ENCODE results near the gene MMUT. TPM values are rescaled to one million over a fixed set of nuclear protein-coding genes. Genes with fewer than 3 reads are reported as not detected.
A peak's percentile ranks its signal among the peaks of the same experiment; 100 is the strongest.

Gene MMUT
- total RNA-seq, 2 experiments from 2014 or later = 11.1 to 11.9 TPM

DNA sequence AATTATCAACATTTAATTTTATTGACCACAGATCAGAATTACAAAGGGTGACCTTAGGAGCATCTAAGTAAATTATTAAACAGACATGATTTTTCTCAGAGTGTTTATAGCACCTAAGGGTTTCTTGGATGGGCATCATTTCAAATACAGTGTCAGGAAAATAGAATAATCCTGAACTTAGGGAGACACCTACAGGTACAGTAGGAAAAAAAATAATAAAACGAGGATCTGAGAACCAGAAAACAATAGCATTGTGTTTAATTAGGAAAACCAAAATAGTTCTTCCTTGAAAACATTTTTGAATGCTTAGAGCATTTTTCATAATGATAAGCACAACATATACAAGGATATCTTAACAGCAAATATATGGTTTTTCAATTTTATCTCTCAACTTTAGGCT lies 39.2 kb downstream of the MMUT start:
- no peaks in the 10 kb centered on the region for H3K36me3 Mint-ChIP-seq (ENCODE audit: low read depth)
- no peak for DNase-seq
- ATAC-seq = no peak
- TF ChIP-seq CTCF (IDR thresholded peaks at IDR 0.05) = no peak
- no peaks in the 10 kb centered on the region for H3K9me3 Mint-ChIP-seq
- no peak overlapping the region for H3K27ac Mint-ChIP-seq
- CTCF ChIA-PET = no interaction called here
- H3K27me3 Mint-ChIP-seq = no peaks in the 10 kb centered on the region
- H3K4me3 Mint-ChIP-seq = no peak overlapping the region
- no peaks in the 10 kb centered on the region for H3K4me1 Mint-ChIP-seq (ENCODE audit: low read depth)
- POLR2A ChIA-PET = no interaction called here
- intact Hi-C loops (cut with micrococcal nuclease) = no loop called here

DNA sequence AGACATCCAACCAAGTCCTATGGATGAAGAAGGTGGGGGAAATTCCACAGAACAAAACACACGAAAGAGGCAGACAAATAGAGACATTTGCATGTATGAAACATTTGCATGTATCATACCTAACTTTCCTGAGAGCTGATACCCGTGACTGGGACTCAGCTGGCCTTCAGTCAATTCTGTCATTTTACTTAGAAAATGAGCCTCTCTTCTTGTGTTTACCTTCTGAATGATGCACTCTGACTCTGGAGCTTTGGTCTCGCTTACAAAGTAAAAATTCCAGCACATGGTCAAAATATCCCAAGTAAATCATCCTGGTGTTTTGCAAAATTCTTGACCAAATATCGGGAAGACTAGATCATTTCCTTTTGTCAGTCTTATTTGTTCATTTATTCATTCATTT lies 46.9 kb downstream of the MMUT start:
- Mint-ChIP-seq H3K4me3 (no peak overlapping the region), H3K27me3 (peaks cover 2% of the 10 kb centered on the region), H3K4me1 (ENCODE audit: low read depth) (no peaks in the 10 kb centered on the region), H3K27ac (no peak overlapping the region), H3K36me3 (ENCODE audit: low read depth) (no peaks in the 10 kb centered on the region), H3K9me3 (no peaks in the 10 kb centered on the region)
- ChIA-PET POLR2A (no interaction called here), CTCF (no interaction called here)
- DNase-seq (no peak), ATAC-seq (no peak)
- no peak for TF ChIP-seq CTCF (IDR thresholded peaks at IDR 0.05)
- intact Hi-C loops (cut with micrococcal nuclease) = no loop called here

- H3K4me3 Mint-ChIP-seq = no peak overlapping the region
- no peaks in the 10 kb centered on the region for H3K9me3 Mint-ChIP-seq
- ChIA-PET POLR2A (no interaction called here), CTCF (no interaction called here)
- H3K36me3 Mint-ChIP-seq (ENCODE audit: low read depth) = no peaks in the 10 kb centered on the region
- peaks cover 3% of the 10 kb centered on the region for H3K27me3 Mint-ChIP-seq
- H3K27ac Mint-ChIP-seq = no peak overlapping the region
- intact Hi-C loops (cut with micrococcal nuclease) = no loop called here
- no peaks in the 10 kb centered on the region for H3K4me1 Mint-ChIP-seq (ENCODE audit: low read depth)
- no peak for ATAC-seq
- no peak for DNase-seq
- TF ChIP-seq CTCF (IDR thresholded peaks at IDR 0.05) = no peak
These were observed 47.7 kb downstream of the MMUT start for GRCh38 chr6:49415358-49415757.

GRCh38 chr6:49410564-49410963 lies 52.5 kb downstream of the MMUT start:
- ChIA-PET CTCF (interaction anchor here (0.7 to 2.5 kb wide), 20 partner anchors 9 to 1622 kb away, joined by 3 to 21 read pairs (median 3); no protein-coding TSS in a partner anchor), POLR2A (no interaction called here)
- Mint-ChIP-seq H3K27ac (no peak overlapping the region), H3K4me1 (ENCODE audit: low read depth) (no peaks in the 10 kb centered on the region), H3K36me3 (ENCODE audit: low read depth) (no peaks in the 10 kb centered on the region), H3K4me3 (no peak overlapping the region), H3K27me3 (peaks cover 3% of the 10 kb centered on the region), H3K9me3 (no peaks in the 10 kb centered on the region)
- no peak for TF ChIP-seq CTCF (IDR thresholded peaks at IDR 0.05)
- intact Hi-C loops (cut with micrococcal nuclease) = no loop called here
- DNase-seq = no peak
- ATAC-seq = no peak

DNA sequence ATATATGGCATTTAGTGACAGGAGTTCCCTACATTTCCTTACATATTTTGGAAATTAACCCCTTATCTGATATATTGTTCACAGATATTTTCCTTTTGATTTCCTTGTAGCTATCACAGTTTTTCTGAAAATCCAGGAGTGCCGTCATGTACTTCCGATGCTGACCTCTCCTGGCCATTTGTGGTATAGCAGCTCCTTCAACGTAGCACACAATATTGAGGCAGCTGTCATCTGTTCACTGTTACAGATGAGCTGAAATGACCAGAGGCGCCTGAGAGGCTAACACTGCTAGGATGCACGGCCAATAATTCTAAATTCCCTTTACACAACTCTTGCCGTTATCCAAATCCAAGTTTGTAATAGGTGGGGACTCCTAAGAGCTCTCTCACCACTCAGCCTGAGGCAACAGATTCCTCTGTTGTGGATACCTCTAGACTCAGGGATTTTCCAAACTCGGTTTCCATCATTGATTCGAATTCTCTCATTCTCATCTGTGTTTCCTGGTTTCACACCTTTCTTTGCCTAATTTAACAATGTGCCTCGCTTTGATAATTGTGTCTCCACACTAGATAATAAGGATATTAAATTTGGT lies 53.0 kb downstream of the MMUT start:
- H3K9me3 Mint-ChIP-seq = no peaks in the 10 kb centered on the region
- no peaks in the 10 kb centered on the region for H3K36me3 Mint-ChIP-seq (ENCODE audit: low read depth)
- H3K4me3 Mint-ChIP-seq = no peak overlapping the region
- H3K4me1 Mint-ChIP-seq (ENCODE audit: low read depth) = no peaks in the 10 kb centered on the region
- H3K27ac Mint-ChIP-seq = no peak overlapping the region
- ChIA-PET CTCF (interaction anchor here (0.7 to 2.5 kb wide), 21 partner anchors 9 to 1622 kb away, joined by 3 to 21 read pairs (median 3); no protein-coding TSS in a partner anchor), POLR2A (no interaction called here)
- ATAC-seq (peak; percentile 84), DNase-seq (peak; percentile 81)
- intact Hi-C loops (cut with micrococcal nuclease) = no loop called here
- peak; percentile 74 for TF ChIP-seq CTCF (IDR thresholded peaks at IDR 0.05)
- peaks cover 1% of the 10 kb centered on the region for H3K27me3 Mint-ChIP-seq
